ENCODE data around the gene NVL.

NVL gene

DNA sequence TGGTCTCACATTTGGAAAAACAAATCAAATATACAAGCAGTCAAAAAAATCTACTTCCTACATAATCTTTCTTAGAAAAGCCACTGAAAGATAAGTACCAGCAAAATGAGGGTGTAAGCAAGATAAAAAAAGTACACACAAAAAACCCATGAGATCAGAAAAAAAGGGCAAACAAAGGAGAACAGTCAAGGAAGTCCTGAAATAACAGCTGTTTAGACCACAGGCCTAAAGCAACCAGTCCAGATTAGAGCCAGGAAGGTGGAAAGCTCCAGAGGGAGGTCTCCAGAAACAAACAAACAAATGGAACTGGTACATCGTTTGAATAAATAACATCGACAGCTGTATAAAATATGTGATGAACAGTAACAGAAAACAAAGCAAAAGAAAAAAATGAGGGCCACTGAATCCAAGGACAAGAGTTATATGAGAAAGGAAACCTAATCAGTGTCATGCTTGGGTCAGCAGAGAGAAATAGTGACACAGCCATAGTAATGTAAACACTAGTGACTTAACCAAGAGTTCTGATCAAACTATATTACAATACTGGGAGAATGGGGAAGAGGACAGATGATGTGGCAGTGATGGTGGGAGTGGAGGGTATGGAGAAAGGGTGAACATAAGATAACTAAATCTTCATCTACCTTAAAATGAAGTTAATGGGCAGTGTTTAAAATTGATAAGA is 67.5 kb downstream of the NVL start:
- no peak for ATAC-seq
- no peak for TF ChIP-seq RARB (CRISPR knock-in tag; IDR thresholded peaks at IDR 0.05)
- TF ChIP-seq, protein P1, sequence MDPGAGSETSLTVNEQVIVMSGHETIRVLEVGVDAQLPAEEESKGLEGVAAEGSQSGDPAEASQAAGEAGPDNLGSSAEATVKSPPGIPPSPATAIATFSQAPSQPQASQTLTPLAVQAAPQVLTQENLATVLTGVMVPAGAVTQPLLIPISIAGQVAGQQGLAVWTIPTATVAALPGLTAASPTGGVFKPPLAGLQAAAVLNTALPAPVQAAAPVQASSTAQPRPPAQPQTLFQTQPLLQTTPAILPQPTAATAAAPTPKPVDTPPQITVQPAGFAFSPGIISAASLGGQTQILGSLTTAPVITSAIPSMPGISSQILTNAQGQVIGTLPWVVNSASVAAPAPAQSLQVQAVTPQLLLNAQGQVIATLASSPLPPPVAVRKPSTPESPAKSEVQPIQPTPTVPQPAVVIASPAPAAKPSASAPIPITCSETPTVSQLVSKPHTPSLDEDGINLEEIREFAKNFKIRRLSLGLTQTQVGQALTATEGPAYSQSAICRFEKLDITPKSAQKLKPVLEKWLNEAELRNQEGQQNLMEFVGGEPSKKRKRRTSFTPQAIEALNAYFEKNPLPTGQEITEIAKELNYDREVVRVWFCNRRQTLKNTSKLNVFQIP (CRISPR knock-in tag; IDR thresholded peaks at IDR 0.05; ENCODE audit: borderline replicate concordance, low read depth), result no peak
- TF ChIP-seq TCF4 (CRISPR knock-in tag; IDR thresholded peaks at IDR 0.05; ENCODE audit: borderline replicate concordance), result no peak
- no peak for TF ChIP-seq CSDC2 (CRISPR knock-in tag; IDR thresholded peaks at IDR 0.05)
- TF ChIP-seq ARNTL (CRISPR knock-in tag; IDR thresholded peaks at IDR 0.05; ENCODE audit: borderline replicate concordance, low read depth), result no peak
- no peak for TF ChIP-seq GLIS3 (CRISPR knock-in tag; IDR thresholded peaks at IDR 0.05)
- TF ChIP-seq ISL1 (CRISPR knock-in tag; IDR thresholded peaks at IDR 0.05), result no peak
- no peak for TF ChIP-seq PATZ1 (CRISPR knock-in tag; IDR thresholded peaks at IDR 0.05; ENCODE audit: borderline replicate concordance)
- no peak for TF ChIP-seq ZNF8 (CRISPR knock-in tag; IDR thresholded peaks at IDR 0.05)
- no peak for TF ChIP-seq BACH2 (CRISPR knock-in tag; IDR thresholded peaks at IDR 0.05; ENCODE audit: borderline replicate concordance)

DNA sequence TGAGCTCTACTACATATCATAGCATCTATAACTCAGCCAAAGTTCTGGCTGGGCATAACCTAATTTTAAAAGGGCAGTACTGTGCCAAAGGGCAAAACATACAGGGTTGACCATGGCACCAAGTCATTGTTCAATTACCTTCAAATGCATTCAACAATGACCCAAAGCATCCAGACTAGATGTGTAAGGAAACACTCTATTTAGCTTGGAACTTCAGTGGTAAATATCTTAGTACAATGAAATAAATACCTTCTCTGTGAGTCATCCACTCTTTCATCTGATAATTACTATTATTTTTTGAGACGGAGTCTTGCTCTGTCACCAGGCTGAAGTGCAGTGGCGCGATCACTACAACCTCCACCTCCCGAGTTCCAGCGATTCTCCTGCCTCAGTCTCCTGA is 70.0 kb downstream of the NVL start:
- ATAC-seq, result peak; percentile 63
- TF ChIP-seq ZFP3 (CRISPR knock-in tag; IDR thresholded peaks at IDR 0.05) (no peak), ZNF565 (CRISPR knock-in tag; conservative IDR thresholded peaks at IDR 0.05; ENCODE audit: low read depth) (no peak), ARNTL (CRISPR knock-in tag; IDR thresholded peaks at IDR 0.05; ENCODE audit: borderline replicate concordance, low read depth) (no peak)

DNA sequence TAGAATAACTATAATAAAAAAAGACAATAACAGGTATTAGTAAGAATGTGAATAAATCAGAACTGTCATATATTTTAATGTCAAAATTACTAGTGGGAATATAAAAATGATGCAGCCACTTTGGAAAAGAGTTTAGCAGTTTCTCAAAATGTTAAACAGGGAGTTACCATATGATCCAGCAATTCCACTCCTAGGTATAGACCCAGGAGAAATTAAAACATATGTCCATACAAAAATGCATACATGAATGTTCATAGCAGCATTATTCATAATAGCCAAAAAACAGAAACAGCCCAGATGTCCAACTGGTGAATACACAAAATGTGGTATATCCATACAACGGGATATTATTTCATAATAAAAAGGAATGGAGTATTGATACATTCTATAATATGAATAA is 71.6 kb downstream of the NVL start:
- no peak for TF ChIP-seq ZNF70 (CRISPR knock-in tag; IDR thresholded peaks at IDR 0.05)
- no peak for TF ChIP-seq OSR1 (CRISPR knock-in tag; IDR thresholded peaks at IDR 0.05)
- TF ChIP-seq TOX (CRISPR knock-in tag; IDR thresholded peaks at IDR 0.05; ENCODE audit: borderline replicate concordance), result no peak
- TF ChIP-seq CREB5 (CRISPR knock-in tag; IDR thresholded peaks at IDR 0.05; ENCODE audit: low read depth), result no peak
- peak; percentile 76 for TF ChIP-seq ZNF8 (CRISPR knock-in tag; IDR thresholded peaks at IDR 0.05)
- TF ChIP-seq ARNTL (CRISPR knock-in tag; IDR thresholded peaks at IDR 0.05; ENCODE audit: borderline replicate concordance, low read depth), result no peak
- TF ChIP-seq ISL1 (CRISPR knock-in tag; IDR thresholded peaks at IDR 0.05), result no peak
- no peak for TF ChIP-seq ZC3H10 (CRISPR knock-in tag; IDR thresholded peaks at IDR 0.05)
- ATAC-seq, result no peak

DNA sequence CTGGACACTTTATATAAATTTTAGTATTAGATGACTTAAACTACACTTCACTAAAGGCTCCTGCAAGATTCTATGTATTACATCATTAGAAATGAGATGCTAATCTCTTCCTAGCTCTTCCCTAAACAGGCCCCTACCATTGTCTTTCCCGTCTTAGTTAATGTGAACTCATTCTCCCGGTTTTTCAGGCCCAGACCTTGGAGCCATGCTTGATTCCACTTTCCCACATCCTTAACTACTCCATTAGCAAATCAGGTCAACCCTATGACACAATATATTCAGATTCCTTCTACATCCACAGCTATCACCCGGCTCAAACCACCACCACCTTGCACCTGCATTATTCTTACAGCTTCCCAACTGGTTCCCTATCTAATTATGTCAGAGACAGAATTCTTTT is 73.3 kb downstream of the NVL start:
- no peak for TF ChIP-seq RARB (CRISPR knock-in tag; IDR thresholded peaks at IDR 0.05)
- no peak for TF ChIP-seq PPARA (CRISPR knock-in tag; IDR thresholded peaks at IDR 0.05; ENCODE audit: borderline replicate concordance)
- TF ChIP-seq ZC3H10 (CRISPR knock-in tag; IDR thresholded peaks at IDR 0.05), result no peak
- TF ChIP-seq ISL1 (CRISPR knock-in tag; IDR thresholded peaks at IDR 0.05), result no peak
- TF ChIP-seq ESRRG (CRISPR knock-in tag; IDR thresholded peaks at IDR 0.05), result no peak
- no peak for TF ChIP-seq ZNF8 (CRISPR knock-in tag; IDR thresholded peaks at IDR 0.05)
- no peak for TF ChIP-seq SNAI2 (CRISPR knock-in tag; IDR thresholded peaks at IDR 0.05)
- no peak for ATAC-seq

- TF ChIP-seq ZNF565 (CRISPR knock-in tag; conservative IDR thresholded peaks at IDR 0.05; ENCODE audit: low read depth) (no peak), PATZ1 (CRISPR knock-in tag; IDR thresholded peaks at IDR 0.05; ENCODE audit: borderline replicate concordance) (no peak)
- TF ChIP-seq, protein P1 (CRISPR knock-in tag; IDR thresholded peaks at IDR 0.05; ENCODE audit: borderline replicate concordance, low read depth), result no peak
- no peak for ATAC-seq
Observed at GRCh38 chr1:224253721-224254120, 76.3 kb downstream of the NVL start.
